IPS-NIHi7 (cell line): ENCODE measurements around the gene PDE2A.
"Not testable (repeated sequence)": the region's sequence is repeated elsewhere in the genome, so short reads cannot be mapped to it uniquely, and the experiment has no call there.

Experiments
- DNase-seq: peaks from one replicate; pipeline ENCODE4 v3.0.0; 2012; ENCODE audit warnings: mixed read lengths; ENCODE audit errors: extremely low spot score

Gene PDE2A

GRCh38 chr11:72576661-72577060 lies 97.6 kb downstream of the PDE2A start:
- DNase-seq: no peak

GRCh38 chr11:72576243-72576595 lies 98.0 kb downstream of the PDE2A start:
- DNase-seq: no peak

DNA sequence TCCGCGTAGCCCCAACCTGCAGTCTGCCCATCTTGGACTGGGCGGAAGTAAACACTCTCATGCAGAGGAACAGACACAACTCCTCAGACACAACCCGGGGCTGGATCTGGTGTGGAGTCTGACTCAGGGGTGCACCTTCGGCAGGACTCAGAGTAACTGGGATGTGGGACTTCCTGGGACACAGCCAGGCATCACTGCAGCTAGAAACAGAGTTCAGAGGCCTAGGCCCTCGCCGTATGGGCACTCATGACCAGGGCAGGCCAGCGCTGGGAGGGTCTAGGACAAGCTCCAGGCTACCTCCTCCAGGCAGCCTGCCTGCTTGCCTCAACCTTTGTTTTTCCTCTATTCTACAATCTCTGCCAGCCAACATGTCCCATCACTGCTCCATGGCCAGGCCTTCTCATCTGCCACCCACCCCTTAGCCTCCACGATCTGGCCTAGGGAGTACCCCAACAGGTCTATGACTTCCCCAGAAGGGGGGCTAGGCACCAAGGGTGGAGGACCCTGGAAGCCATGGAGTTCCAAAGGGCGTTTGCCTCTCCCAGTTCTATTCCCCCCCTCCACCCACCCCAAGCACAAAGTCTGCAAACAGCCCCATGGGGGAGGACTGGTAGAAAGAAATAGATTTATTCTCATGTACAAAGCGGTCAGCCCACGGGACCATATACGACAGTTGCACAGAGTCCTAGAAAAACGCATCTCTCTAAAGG lies 98.5 kb downstream of the PDE2A start:
- no peak for DNase-seq

DNA sequence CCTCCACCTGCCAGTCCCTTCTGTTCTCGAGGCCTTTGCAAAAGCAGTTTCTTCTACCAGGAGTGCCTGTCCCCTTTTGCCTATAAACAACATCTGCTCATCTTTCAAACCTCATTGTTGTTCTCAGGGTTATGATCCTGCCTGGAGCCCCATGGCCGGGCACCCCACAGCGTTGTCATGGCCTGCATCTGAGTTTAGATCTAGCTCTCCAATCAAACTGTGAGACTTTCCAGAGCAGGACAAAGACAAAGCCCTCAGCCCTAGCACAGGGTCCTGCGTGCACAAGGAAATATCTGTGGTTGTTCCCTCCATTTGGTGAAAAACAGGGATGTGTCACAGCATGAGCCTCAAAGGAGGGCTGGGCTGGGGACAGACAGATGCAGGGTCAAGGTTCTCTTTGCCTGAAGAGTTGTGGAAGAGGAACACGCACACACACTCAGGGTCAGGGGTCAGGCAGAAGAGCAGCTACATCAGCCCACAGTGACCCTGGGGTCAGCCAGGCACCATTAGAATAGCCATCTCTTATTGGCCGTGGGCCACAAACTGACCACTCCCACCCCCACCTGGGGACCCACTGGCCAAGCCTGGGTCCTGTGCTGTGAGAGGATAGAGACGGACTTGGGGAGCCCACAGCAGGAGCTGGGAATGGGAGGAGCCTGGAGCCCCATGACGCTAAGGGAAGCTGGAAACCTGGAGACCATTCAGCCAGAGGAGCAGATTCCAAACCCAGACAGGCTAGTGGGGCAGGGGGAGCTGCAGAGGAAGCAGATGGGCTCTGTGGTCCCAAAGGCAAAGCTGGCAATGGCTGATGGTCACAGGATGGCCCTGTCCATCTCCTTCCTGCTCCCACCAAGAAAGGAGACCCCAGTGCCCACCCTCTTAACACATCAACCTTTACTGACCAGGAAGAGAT lies 99.4 kb downstream of the PDE2A start:
- DNase-seq: no peak

GRCh38 chr11:72573855-72574445 lies 100.3 kb downstream of the PDE2A start:
- DNase-seq: no peak

GRCh38 chr11:72573072-72573854 lies 101.0 kb downstream of the PDE2A start:
- peak; percentile 88 for DNase-seq

DNA sequence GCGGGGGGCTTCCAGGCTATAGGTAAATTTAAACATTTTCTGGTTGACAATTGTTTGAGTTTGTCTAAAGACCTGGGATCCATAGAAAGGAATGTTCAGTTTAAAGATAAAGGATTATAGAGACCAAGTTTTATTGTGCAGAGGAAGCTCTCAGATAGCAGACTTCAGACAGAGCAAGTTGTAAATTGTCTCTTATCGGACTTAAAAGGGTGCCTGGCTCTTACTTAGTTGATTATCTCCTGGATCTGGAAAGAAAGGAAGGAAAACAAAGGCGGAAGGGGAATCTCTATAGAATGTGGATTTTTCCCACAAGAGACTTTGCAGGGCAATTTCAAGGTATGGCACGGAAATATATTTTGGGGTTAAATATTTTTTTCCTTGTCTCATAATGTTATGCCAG lies 101.7 kb downstream of the PDE2A start:
- not testable (repeated sequence) for DNase-seq

- no peak for DNase-seq
Measured at GRCh38 chr11:72570893-72571661, 103.1 kb downstream of the PDE2A start.

GRCh38 chr11:72569966-72570892 lies 104.0 kb downstream of the PDE2A start:
- no peak for DNase-seq

DNA sequence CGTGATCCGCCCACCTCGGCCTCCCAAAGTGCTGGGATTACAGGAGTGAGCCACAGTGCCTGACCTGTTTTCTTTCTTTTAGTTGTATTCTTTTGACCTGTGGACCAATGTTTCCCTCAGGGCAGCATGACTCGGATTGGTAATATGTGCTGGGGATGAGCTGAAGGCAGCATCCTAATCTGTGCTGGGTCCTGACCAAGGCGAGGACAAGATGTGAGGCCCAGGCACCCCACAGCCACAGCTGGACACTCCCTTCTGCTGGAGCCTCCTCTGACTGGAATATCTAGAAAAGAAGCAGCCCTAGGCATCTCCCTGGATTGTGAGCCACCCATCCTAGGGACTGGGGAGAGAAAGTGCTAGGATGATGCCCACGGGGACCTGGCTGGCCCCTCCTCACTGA lies 105.4 kb downstream of the PDE2A start:
- no peak for DNase-seq

- no peak for DNase-seq
Measured at GRCh38 chr11:72562431-72562830, 111.8 kb downstream of the PDE2A start.

DNA sequence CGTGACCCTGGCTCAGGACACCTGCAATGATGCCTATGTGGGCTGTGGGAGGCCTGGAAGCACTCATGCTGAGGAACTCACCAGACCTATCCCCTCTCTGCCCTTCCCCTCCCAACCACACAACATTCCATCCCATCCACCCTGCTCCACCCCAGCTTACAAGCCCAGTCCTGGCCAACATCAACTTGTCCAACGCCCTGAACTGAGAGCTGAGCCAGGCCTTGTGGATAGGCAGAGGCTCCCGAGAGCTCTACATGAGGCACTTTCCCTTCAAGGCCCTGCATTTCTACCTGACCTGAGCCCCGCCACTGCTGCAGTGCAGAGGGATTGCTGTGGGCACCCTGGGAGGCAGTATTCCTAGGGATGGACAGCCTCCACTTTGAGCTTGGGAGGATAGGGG lies 112.4 kb downstream of the PDE2A start:
- DNase-seq: no peak

DNA sequence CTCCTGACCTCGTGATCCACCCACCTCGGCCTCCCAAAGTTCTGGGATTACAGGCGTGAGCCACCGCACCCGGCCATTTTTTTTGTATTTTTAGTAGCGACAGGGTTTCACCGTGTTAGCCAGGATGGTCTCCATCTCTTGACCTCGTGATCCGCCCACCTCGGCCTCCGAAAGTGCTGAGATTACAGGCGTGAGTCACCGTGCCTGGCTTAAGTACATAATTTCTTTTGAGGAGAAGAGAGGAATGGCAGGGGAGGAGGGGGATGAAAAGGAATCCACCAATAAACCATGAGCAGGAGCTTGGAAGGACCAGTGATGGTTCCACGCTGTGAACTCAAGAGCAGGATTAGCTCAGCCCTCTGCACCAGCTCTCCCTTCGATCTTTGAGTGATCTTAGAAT lies 113.4 kb downstream of the PDE2A start:
- DNase-seq: not testable (repeated sequence)

- DNase-seq: no peak
Measured at GRCh38 chr11:72556433-72556832, 117.8 kb downstream of the PDE2A start.

DNA sequence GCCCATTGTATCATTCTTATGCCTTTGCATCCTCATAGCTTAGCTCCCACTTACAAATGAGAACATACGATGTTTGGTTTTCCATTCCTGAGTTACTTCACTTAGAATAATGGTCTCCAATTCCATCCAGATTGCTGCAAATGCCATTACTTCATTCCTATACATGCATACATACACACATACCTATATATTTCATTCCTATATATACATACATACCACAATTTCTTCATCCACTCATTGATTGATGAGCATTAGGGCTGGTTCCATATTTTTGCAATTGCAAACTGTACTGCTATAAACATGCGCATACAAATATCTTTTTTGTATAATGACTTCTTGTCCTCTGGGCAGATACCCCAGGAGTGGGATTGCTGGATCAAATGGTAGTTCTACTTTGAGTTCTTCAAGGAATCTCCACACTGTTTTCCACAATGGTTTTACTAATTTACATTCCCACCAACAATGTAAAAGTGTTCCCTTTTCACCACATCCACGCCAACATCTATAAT lies 119.2 kb downstream of the PDE2A start:
- not testable (repeated sequence) for DNase-seq

GRCh38 chr11:72553706-72554105 lies 120.5 kb downstream of the PDE2A start:
- peak; percentile 54 for DNase-seq

GRCh38 chr11:72552399-72552910 lies 121.8 kb downstream of the PDE2A start:
- no peak for DNase-seq

DNA sequence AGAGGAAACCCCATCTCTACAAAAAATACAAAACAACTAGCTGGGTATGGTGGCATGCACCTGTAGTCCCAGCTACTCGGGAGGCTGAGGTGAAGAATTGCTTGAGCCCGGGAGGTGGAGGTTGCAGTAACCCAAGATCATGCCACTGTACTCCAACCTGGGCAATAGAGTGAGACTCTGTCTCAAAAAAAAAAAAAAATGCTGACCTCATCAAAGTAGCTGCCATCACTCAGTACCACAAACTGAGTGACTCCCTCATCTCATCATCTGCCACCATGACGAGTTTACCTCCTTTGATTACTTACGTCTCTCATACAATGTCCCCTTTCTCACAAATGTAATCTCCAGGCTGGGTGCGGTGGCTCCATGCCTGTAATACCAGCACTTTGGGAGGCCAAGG lies 122.7 kb downstream of the PDE2A start:
- no peak for DNase-seq

- DNase-seq: no peak
Measured at GRCh38 chr11:72548463-72548862, 125.8 kb downstream of the PDE2A start.

- DNase-seq: no peak
Measured at GRCh38 chr11:72546866-72547265, 127.4 kb downstream of the PDE2A start.
